WTC11 (cell line): ENCODE measurements around the gene RNF146. TPM values are rescaled to one million over a fixed set of nuclear protein-coding genes. Genes with fewer than 3 reads are reported as not detected.

Experiments used
- ATAC-seq: fragments of 200-7000 bp; cut with Tn5 transposase; 2 replicates; pipeline ENCODE4 v1.10.0; 2021; ENCODE audit warnings: mild to moderate bottlenecking, moderate library complexity
- CTCF ChIA-PET: fragments of 300-600 bp; sonication (Branson Sonifier 250); formaldehyde crosslinking; loops from one replicate; lab custom pipeline; 2021; ENCODE audit warnings: antibody characterized with exemption; lab: Charles Lee
- POLR2A ChIA-PET: fragments of 350-600 bp; sonication (Branson Sonifier 250); formaldehyde crosslinking; loops from one replicate; lab custom pipeline; 2021; ENCODE audit warnings: antibody characterized with exemption; lab: Charles Lee
- DNase-seq: peaks from one replicate; pipeline ENCODE4 v3.0.0; 2021; ENCODE audit warnings: low spot score
- H3K27ac Mint-ChIP-seq: 2 replicates; pipeline ENCODE4 v1.8.0; 2021; ENCODE audit warnings: mixed read lengths
- H3K27me3 Mint-ChIP-seq: 2 replicates; pipeline ENCODE4 v1.8.0; 2021; ENCODE audit warnings: low read depth, mild to moderate bottlenecking, moderate library complexity, mixed read lengths
- H3K36me3 Mint-ChIP-seq: 2 replicates; pipeline ENCODE4 v1.8.0; 2021; ENCODE audit warnings: mixed read lengths
- H3K4me1 Mint-ChIP-seq: 2 replicates; pipeline ENCODE4 v1.8.0; 2022; ENCODE audit warnings: mixed read lengths
- H3K4me3 Mint-ChIP-seq: 2 replicates; pipeline ENCODE4 v1.8.0; 2021; ENCODE audit warnings: mild to moderate bottlenecking, moderate library complexity, mixed read lengths
- H3K9me3 Mint-ChIP-seq: 2 replicates; pipeline ENCODE4 v1.8.0; 2021; ENCODE audit warnings: mixed read lengths
- CBFB ChIP-seq: sonication (generic); formaldehyde crosslinking; IDR thresholded peaks from 2 replicates; pipeline ENCODE4 v1.8.1; 2022; ENCODE audit warnings: mild to moderate bottlenecking, low read depth, missing genetic modification reagents
- CREB1 ChIP-seq: sonication (generic); formaldehyde crosslinking; IDR thresholded peaks from 2 replicates; pipeline ENCODE4 v1.8.0; 2023; ENCODE audit warnings: mild to moderate bottlenecking, missing genetic modification reagents
- EMX1 ChIP-seq: fragments of 250-450 bp; sonication (Bioruptor Pico); IDR thresholded peaks from 2 replicates; pipeline ENCODE4 v1.8.0; 2021; ENCODE audit warnings: mild to moderate bottlenecking
- ETV6 ChIP-seq: sonication (generic); formaldehyde crosslinking; IDR thresholded peaks from 2 replicates; pipeline ENCODE4 v1.8.1; 2022; ENCODE audit warnings: mild to moderate bottlenecking, missing genetic modification reagents
- FOXK1 ChIP-seq: sonication (generic); formaldehyde crosslinking; IDR thresholded peaks from 2 replicates; pipeline ENCODE4 v1.8.0; 2022; ENCODE audit warnings: mild to moderate bottlenecking, moderate library complexity, missing genetic modification reagents
- GABPB1 ChIP-seq: sonication (generic); formaldehyde crosslinking; IDR thresholded peaks from 2 replicates; pipeline ENCODE4 v1.8.1; 2023; ENCODE audit warnings: mild to moderate bottlenecking, missing genetic modification reagents
- GTF2I ChIP-seq: fragments of 250-450 bp; sonication (Bioruptor Pico); conservative IDR thresholded peaks from 2 replicates; pipeline ENCODE4 v1.4.0; 2021; ENCODE audit warnings: mild to moderate bottlenecking
- KAT7 ChIP-seq: sonication (generic); formaldehyde crosslinking; IDR thresholded peaks from 2 replicates; pipeline ENCODE4 v1.8.1; 2023; ENCODE audit warnings: missing genetic modification reagents, mild to moderate bottlenecking, borderline replicate concordance
- MYBL2 ChIP-seq: sonication (generic); formaldehyde crosslinking; IDR thresholded peaks from 2 replicates; pipeline ENCODE4 v1.8.1; 2023; ENCODE audit warnings: mild to moderate bottlenecking, moderate library complexity, missing genetic modification reagents
- NR1H2 ChIP-seq: sonication (generic); formaldehyde crosslinking; IDR thresholded peaks from 2 replicates; pipeline ENCODE4 v1.9.0; 2021; ENCODE audit warnings: mild to moderate bottlenecking, moderate library complexity, missing genetic modification reagents
- NR2C2 ChIP-seq: sonication (generic); formaldehyde crosslinking; IDR thresholded peaks from 2 replicates; pipeline ENCODE4 v1.8.0; 2022; ENCODE audit warnings: mild to moderate bottlenecking, missing genetic modification reagents
- RORB ChIP-seq: fragments of 250-450 bp; sonication (Bioruptor Pico); IDR thresholded peaks from 2 replicates; pipeline ENCODE4 v1.9.0; 2021; ENCODE audit warnings: mild to moderate bottlenecking
- SMAD4 ChIP-seq: sonication (generic); formaldehyde crosslinking; IDR thresholded peaks from 2 replicates; pipeline ENCODE4 v1.8.0; 2022; ENCODE audit warnings: mild to moderate bottlenecking, missing genetic modification reagents
- TEAD1 ChIP-seq: sonication (generic); formaldehyde crosslinking; IDR thresholded peaks from 2 replicates; pipeline ENCODE4 v1.8.0; 2022; ENCODE audit warnings: mild to moderate bottlenecking, missing genetic modification reagents
- TEAD4 ChIP-seq: sonication (generic); formaldehyde crosslinking; IDR thresholded peaks from 2 replicates; pipeline ENCODE4 v1.8.0; 2022; ENCODE audit warnings: mild to moderate bottlenecking, missing genetic modification reagents
- TP53 ChIP-seq: sonication (generic); formaldehyde crosslinking; IDR thresholded peaks from 2 replicates; pipeline ENCODE4 v1.8.1; 2023; ENCODE audit warnings: mild to moderate bottlenecking, missing genetic modification reagents
- ZNF232 ChIP-seq: sonication (generic); formaldehyde crosslinking; IDR thresholded peaks from 2 replicates; pipeline ENCODE4 v1.8.0; 2022; ENCODE audit warnings: mild to moderate bottlenecking, missing genetic modification reagents
- ZNF423 ChIP-seq: fragments of 250-450 bp; sonication (Bioruptor Pico); IDR thresholded peaks from 2 replicates; pipeline ENCODE4 v2.1.2; 2022; ENCODE audit warnings: mild to moderate bottlenecking, moderate library complexity
- total RNA-seq: library from RNA; stranded (reverse); gene quantifications from 3 replicates; pipeline ENCODE4 v1.2.3, GENCODE V29; 2021
- TF ChIP-seq, protein P1 (sequence below): sonication (generic); formaldehyde crosslinking; conservative IDR thresholded peaks from 2 replicates; pipeline ENCODE4 v1.8.1; 2022; ENCODE audit warnings: mild to moderate bottlenecking, missing genetic modification reagents
- TF ChIP-seq, protein P2 (sequence below): sonication (generic); formaldehyde crosslinking; IDR thresholded peaks from 2 replicates; pipeline ENCODE4 v1.8.0; 2022; ENCODE audit warnings: mild to moderate bottlenecking, missing genetic modification reagents
- TF ChIP-seq, protein P3 (sequence below): sonication (generic); formaldehyde crosslinking; IDR thresholded peaks from 2 replicates; pipeline ENCODE4 v1.8.1; 2022; ENCODE audit warnings: low read depth, mild to moderate bottlenecking, moderate library complexity, missing genetic modification reagents, borderline replicate concordance
- TF ChIP-seq, protein P4 (sequence below): fragments of 250-450 bp; sonication (Bioruptor Pico); IDR thresholded peaks from 2 replicates; pipeline ENCODE4 v1.9.0; 2021; ENCODE audit warnings: mild to moderate bottlenecking
- TF ChIP-seq, protein P5 (sequence below): sonication (generic); formaldehyde crosslinking; IDR thresholded peaks from 2 replicates; pipeline ENCODE4 v1.8.1; 2023; ENCODE audit warnings: mild to moderate bottlenecking, missing genetic modification reagents, borderline replicate concordance
- TF ChIP-seq, protein P6 (sequence below): fragments of 250-450 bp; sonication (Bioruptor Pico); IDR thresholded peaks from 2 replicates; pipeline ENCODE4 v1.9.0; 2021; ENCODE audit warnings: mild to moderate bottlenecking
- TF ChIP-seq, protein P7 (sequence below): sonication (generic); formaldehyde crosslinking; IDR thresholded peaks from 2 replicates; pipeline ENCODE4 v1.8.1; 2022; ENCODE audit warnings: missing genetic modification reagents, borderline replicate concordance

Gene RNF146
- total RNA-seq, 1 experiment from 2014 or later = 27.3 TPM

DNA sequence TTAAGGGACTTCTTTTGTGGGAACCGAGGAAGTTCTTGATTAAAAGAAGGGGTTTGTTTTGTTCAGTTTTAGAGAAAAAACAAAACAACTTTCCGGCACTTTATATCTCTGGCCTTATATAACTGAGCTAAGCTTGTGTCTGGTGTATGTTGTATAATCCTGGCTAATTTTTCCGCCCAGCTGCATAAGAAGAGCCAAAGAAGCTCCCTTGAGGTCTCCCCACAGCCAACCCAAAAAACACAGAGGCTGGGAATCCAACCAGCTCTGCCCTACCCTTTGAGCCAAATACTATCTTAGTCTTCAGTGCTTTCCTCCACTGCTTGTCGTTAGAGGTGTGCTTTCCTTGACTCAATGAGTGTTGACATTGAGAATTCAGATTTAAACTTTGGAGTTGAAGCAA, 45.5 kb upstream of the RNF146 start (continued):
- TF ChIP-seq EMX1 (CRISPR knock-in tag) = no peak

DNA sequence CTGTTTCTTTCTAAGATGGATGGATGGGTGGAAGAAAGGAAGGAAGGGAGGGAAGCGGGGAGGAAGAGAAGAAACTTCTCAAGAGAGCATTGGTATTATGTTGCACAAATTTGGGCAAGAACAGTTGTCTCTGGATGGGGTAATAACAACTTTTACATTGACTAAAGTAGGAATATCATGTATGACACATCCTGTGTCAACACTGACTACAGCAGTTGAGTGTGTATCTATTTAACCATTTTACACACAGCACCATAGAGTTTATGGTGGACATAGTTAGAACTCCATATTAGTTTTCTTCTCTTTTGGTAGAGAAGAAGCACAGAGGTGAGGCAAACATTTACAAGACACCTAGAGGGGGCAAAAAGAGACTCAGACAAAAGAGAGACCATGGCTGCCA, 44.2 kb upstream of the RNF146 start:
- Mint-ChIP-seq H3K4me3 (no peak overlapping the region), H3K9me3 (peaks cover 4% of the 10 kb centered on the region), H3K27me3 (no peaks in the 10 kb centered on the region), H3K27ac (no peak overlapping the region), H3K4me1 (no peaks in the 10 kb centered on the region), H3K36me3 (no peaks in the 10 kb centered on the region)
- POLR2A ChIA-PET = no interaction called here
- CTCF ChIA-PET = no interaction called here
- no peak for ATAC-seq
- TF ChIP-seq SMAD4 (CRISPR knock-in tag) (no peak), RORB (no peak), GTF2I (CRISPR knock-in tag) (no peak), TP53 (CRISPR knock-in tag) (no peak), ZNF423 (CRISPR knock-in tag) (no peak), ETV6 (no peak), NR2C2 (no peak), FOXK1 (CRISPR knock-in tag) (no peak), KAT7 (no peak), CBFB (no peak), NR1H2 (CRISPR knock-in tag) (no peak)
- TF ChIP-seq, protein P1, sequence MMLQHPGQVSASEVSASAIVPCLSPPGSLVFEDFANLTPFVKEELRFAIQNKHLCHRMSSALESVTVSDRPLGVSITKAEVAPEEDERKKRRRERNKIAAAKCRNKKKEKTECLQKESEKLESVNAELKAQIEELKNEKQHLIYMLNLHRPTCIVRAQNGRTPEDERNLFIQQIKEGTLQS = no peak
- TF ChIP-seq, protein P2, sequence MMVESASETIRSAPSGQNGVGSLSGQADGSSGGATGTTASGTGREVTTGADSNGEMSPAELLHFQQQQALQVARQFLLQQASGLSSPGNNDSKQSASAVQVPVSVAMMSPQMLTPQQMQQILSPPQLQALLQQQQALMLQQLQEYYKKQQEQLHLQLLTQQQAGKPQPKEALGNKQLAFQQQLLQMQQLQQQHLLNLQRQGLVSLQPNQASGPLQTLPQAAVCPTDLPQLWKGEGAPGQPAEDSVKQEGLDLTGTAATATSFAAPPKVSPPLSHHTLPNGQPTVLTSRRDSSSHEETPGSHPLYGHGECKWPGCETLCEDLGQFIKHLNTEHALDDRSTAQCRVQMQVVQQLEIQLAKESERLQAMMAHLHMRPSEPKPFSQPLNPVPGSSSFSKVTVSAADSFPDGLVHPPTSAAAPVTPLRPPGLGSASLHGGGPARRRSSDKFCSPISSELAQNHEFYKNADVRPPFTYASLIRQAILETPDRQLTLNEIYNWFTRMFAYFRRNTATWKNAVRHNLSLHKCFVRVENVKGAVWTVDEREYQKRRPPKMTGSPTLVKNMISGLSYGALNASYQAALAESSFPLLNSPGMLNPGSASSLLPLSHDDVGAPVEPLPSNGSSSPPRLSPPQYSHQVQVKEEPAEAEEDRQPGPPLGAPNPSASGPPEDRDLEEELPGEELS = no peak
- no peak for DNase-seq

DNA sequence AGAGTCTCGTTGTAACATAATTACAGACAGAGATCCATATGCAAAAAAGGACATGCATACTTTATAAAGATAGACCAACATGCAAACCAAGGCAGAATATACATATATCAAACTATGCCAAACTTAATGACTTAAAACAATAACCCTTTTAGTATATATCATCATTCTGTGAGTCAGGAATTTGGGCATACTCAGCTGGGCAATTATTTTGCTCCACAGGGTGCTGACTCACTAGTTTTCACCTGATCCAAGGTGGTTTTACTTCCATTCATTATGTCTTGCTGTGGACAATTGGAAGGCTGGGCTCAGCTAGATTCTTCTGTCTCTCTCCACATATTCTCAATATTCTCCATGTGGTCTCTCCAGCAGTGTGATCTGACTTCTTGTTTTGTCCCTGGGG, 41.2 kb upstream of the RNF146 start:
- Mint-ChIP-seq H3K36me3 (no peaks in the 10 kb centered on the region), H3K9me3 (peaks cover 13% of the 10 kb centered on the region), H3K4me1 (no peaks in the 10 kb centered on the region), H3K4me3 (no peak overlapping the region), H3K27me3 (no peaks in the 10 kb centered on the region; the same call in 1 of the 2 replicates), H3K27ac (no peak overlapping the region)
- no peak for DNase-seq
- ChIA-PET CTCF (no interaction called here), POLR2A (no interaction called here)
- no peak for ATAC-seq
- TF ChIP-seq, protein P3, sequence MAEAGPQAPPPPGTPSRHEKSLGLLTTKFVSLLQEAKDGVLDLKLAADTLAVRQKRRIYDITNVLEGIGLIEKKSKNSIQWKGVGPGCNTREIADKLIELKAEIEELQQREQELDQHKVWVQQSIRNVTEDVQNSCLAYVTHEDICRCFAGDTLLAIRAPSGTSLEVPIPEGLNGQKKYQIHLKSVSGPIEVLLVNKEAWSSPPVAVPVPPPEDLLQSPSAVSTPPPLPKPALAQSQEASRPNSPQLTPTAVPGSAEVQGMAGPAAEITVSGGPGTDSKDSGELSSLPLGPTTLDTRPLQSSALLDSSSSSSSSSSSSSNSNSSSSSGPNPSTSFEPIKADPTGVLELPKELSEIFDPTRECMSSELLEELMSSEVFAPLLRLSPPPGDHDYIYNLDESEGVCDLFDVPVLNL = no peak
- TF ChIP-seq CREB1 (CRISPR knock-in tag) = no peak
- TF ChIP-seq, protein P4, sequence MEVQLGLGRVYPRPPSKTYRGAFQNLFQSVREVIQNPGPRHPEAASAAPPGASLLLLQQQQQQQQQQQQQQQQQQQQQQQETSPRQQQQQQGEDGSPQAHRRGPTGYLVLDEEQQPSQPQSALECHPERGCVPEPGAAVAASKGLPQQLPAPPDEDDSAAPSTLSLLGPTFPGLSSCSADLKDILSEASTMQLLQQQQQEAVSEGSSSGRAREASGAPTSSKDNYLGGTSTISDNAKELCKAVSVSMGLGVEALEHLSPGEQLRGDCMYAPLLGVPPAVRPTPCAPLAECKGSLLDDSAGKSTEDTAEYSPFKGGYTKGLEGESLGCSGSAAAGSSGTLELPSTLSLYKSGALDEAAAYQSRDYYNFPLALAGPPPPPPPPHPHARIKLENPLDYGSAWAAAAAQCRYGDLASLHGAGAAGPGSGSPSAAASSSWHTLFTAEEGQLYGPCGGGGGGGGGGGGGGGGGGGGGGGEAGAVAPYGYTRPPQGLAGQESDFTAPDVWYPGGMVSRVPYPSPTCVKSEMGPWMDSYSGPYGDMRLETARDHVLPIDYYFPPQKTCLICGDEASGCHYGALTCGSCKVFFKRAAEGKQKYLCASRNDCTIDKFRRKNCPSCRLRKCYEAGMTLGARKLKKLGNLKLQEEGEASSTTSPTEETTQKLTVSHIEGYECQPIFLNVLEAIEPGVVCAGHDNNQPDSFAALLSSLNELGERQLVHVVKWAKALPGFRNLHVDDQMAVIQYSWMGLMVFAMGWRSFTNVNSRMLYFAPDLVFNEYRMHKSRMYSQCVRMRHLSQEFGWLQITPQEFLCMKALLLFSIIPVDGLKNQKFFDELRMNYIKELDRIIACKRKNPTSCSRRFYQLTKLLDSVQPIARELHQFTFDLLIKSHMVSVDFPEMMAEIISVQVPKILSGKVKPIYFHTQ = no peak
- TF ChIP-seq ETV6 = no peak
- no peak for TF ChIP-seq MYBL2 (CRISPR knock-in tag)
- TF ChIP-seq TEAD4 = no peak
- TF ChIP-seq, protein P5, sequence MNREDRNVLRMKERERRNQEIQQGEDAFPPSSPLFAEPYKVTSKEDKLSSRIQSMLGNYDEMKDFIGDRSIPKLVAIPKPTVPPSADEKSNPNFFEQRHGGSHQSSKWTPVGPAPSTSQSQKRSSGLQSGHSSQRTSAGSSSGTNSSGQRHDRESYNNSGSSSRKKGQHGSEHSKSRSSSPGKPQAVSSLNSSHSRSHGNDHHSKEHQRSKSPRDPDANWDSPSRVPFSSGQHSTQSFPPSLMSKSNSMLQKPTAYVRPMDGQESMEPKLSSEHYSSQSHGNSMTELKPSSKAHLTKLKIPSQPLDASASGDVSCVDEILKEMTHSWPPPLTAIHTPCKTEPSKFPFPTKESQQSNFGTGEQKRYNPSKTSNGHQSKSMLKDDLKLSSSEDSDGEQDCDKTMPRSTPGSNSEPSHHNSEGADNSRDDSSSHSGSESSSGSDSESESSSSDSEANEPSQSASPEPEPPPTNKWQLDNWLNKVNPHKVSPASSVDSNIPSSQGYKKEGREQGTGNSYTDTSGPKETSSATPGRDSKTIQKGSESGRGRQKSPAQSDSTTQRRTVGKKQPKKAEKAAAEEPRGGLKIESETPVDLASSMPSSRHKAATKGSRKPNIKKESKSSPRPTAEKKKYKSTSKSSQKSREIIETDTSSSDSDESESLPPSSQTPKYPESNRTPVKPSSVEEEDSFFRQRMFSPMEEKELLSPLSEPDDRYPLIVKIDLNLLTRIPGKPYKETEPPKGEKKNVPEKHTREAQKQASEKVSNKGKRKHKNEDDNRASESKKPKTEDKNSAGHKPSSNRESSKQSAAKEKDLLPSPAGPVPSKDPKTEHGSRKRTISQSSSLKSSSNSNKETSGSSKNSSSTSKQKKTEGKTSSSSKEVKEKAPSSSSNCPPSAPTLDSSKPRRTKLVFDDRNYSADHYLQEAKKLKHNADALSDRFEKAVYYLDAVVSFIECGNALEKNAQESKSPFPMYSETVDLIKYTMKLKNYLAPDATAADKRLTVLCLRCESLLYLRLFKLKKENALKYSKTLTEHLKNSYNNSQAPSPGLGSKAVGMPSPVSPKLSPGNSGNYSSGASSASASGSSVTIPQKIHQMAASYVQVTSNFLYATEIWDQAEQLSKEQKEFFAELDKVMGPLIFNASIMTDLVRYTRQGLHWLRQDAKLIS (CRISPR knock-in tag) = no peak
- TF ChIP-seq, protein P6, sequence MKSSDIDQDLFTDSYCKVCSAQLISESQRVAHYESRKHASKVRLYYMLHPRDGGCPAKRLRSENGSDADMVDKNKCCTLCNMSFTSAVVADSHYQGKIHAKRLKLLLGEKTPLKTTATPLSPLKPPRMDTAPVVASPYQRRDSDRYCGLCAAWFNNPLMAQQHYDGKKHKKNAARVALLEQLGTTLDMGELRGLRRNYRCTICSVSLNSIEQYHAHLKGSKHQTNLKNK = no peak
- no peak for TF ChIP-seq NR1H2 (CRISPR knock-in tag)
- TF ChIP-seq, protein P7, sequence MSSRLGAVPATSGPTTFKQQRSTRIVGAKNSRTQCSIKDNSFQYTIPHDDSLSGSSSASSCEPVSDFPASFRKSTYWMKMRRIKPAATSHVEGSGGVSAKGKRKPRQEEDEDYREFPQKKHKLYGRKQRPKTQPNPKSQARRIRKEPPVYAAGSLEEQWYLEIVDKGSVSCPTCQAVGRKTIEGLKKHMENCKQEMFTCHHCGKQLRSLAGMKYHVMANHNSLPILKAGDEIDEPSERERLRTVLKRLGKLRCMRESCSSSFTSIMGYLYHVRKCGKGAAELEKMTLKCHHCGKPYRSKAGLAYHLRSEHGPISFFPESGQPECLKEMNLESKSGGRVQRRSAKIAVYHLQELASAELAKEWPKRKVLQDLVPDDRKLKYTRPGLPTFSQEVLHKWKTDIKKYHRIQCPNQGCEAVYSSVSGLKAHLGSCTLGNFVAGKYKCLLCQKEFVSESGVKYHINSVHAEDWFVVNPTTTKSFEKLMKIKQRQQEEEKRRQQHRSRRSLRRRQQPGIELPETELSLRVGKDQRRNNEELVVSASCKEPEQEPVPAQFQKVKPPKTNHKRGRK (CRISPR knock-in tag) = no peak
- TF ChIP-seq TEAD1 (CRISPR knock-in tag) = no peak
- no peak for TF ChIP-seq ZNF232 (CRISPR knock-in tag)
- TF ChIP-seq GABPB1 (CRISPR knock-in tag) = no peak
